ENCODE results near the gene ME3. TPM values are rescaled to one million over a fixed set of nuclear protein-coding genes. Genes with fewer than 3 reads are reported as not detected.

The ME3 gene
- total RNA-seq, result 10 to 100 TPM; 26.6 to 51.5 (median 33.5) TPM
- polyA plus RNA-seq, result 10 to 100 TPM; 11.3 to 24.1 TPM
- long read RNA-seq, donor 1, transcript ME3-202 (14 exons, 2,240 nt), result major isoform, 72 of 123 reads
- long read RNA-seq, donor 1, transcript ME3-212 (15 exons, 2,311 nt), result minor isoform, 14 of 123 reads
- long read RNA-seq, donor 1, partial matches to known transcripts, result 5 of 123 reads
- long read RNA-seq, donor 1, other reads (novel, unspliced or antisense), result 31 of 123 reads
- long read RNA-seq, donor 2, transcript ME3-212 (15 exons, 2,311 nt), result minor isoform, 32 of 325 reads
- long read RNA-seq, donor 2, transcript ME3-202 (14 exons, 2,240 nt), result major isoform, 194 of 325 reads
- long read RNA-seq, donor 2, partial matches to known transcripts, result 20 of 325 reads
- long read RNA-seq, donor 2, other reads (novel, unspliced or antisense), result 79 of 325 reads
- long read RNA-seq, donor 3, transcript ME3-212 (15 exons, 2,311 nt), result minor isoform, 14 of 58 reads
- long read RNA-seq, donor 3, transcript ME3-202 (14 exons, 2,240 nt), result major isoform, 24 of 58 reads
- long read RNA-seq, donor 3, partial matches to known transcripts, result 3 of 58 reads
- long read RNA-seq, donor 3, other reads (novel, unspliced or antisense), result 17 of 58 reads

- ATAC-seq (peak; percentile 68 to 81 (median 78)), DNase-seq (peak; percentile 73 to 86 (median 74))
- no peaks in the 10 kb centered on the region for H3K27me3 ChIP-seq
- TF ChIP-seq POLR2A (IDR thresholded peaks at IDR 0.05), result peak in 1 of 2 donors; percentile 13
- no peak for TF ChIP-seq CTCF (IDR thresholded peaks at IDR 0.05)
- intact Hi-C loops (cut with DNase I), result loop anchor here in 6 of 10 donors (5.0 to 10.0 kb wide), 7 partner anchors 45 to 217 kb away; partner anchors contain the start of gene PRSS23 (in 4 of the 6)
- no peaks in the 10 kb centered on the region for H3K9me3 ChIP-seq
- no peaks in the 10 kb centered on the region for H3K36me3 ChIP-seq
- peak within 1 kb of the TSS; percentile 62 to 91 (median 75) for H3K4me3 ChIP-seq
- peak within 1 kb of the TSS; percentile 84 to 98 (median 94) for H3K27ac ChIP-seq
- 0 to 1% (median 0%) methylated on average over 26 to 52 of the region's 52 CpGs for WGBS, 4 donors
- H3K4me1 ChIP-seq, result peaks cover 0 to 45% (median 24%) of the 10 kb centered on the region in 12 donors
Measured at GRCh38 chr11:86672007-86672621, at the start of gene ME3. Gene ME3 (minus strand): TSS chr11:86672616.

GRCh38 chr11:86722006-86722405 is 49.6 kb upstream of the ME3 start:
- 57 to 68% (median 63%) methylated on average over 1 of the region's 1 CpG for WGBS, 4 donors
- no peaks in the 10 kb centered on the region for H3K4me1 ChIP-seq
- H3K9me3 ChIP-seq, result peaks cover 0 to 36% (median 14%) of the 10 kb centered on the region in 12 donors
- H3K27me3 ChIP-seq, result no peaks in the 10 kb centered on the region
- TF ChIP-seq CTCF (IDR thresholded peaks at IDR 0.05), result no peak
- no peak for TF ChIP-seq POLR2A (IDR thresholded peaks at IDR 0.05)
- H3K27ac ChIP-seq, result no peak overlapping the region
- ATAC-seq (no peak), DNase-seq (no peak)
- intact Hi-C loops (cut with DNase I), result no loop called here
- H3K4me3 ChIP-seq, result no peak overlapping the region
- H3K36me3 ChIP-seq, result no peaks in the 10 kb centered on the region

- intact Hi-C loops (cut with DNase I), result no loop called here
- Histone ChIP-seq H3K9me3 (peaks cover 0 to 36% (median 14%) of the 10 kb centered on the region in 12 donors), H3K4me1 (peaks cover 0 to 7% (median 0%) of the 10 kb centered on the region in 12 donors), H3K27me3 (no peaks in the 10 kb centered on the region), H3K27ac (no peak overlapping the region), H3K36me3 (no peaks in the 10 kb centered on the region), H3K4me3 (no peak overlapping the region)
- DNase-seq (no peak), ATAC-seq (no peak)
- 88 to 95% (median 92%) methylated on average over 2 of the region's 2 CpGs for WGBS, 4 donors
- no peak for TF ChIP-seq CTCF (IDR thresholded peaks at IDR 0.05)
Measured at GRCh38 chr11:86720546-86720945, 48.1 kb upstream of the ME3 start.
